Inflammatory macrophage treated with lipopolysaccharide for 1 hour (primary cell): ENCODE results near the gene TRIM33.
"Not testable (repeated sequence)": the region's sequence is repeated elsewhere in the genome, so short reads cannot be mapped to it uniquely, and the experiment has no call there.

Source experiments
- DNase-seq, 2 donors: peaks; one replicate each; pipeline ENCODE4 v3.0.0-alpha.2; 2020 to 2022

TRIM33 gene

GRCh38 chr1:114509596-114510273 lies 1.3 kb downstream of the TRIM33 start:
- no peak for DNase-seq

GRCh38 chr1:114508386-114508898 lies 2.6 kb downstream of the TRIM33 start:
- DNase-seq: no peak

- no peak for DNase-seq
Measured at GRCh38 chr1:114507513-114507912, 3.5 kb downstream of the TRIM33 start.

- peak; percentile 51 to 66 for DNase-seq
Measured at GRCh38 chr1:114505148-114505561, 5.8 kb downstream of the TRIM33 start.

GRCh38 chr1:114503916-114504422 lies 7.0 kb downstream of the TRIM33 start:
- no peak for DNase-seq

- DNase-seq: no peak
Measured at GRCh38 chr1:114502080-114502479, 8.9 kb downstream of the TRIM33 start.

- DNase-seq: peak in 1 of 2 donors; percentile 51
Measured at GRCh38 chr1:114499478-114499877, 11.5 kb downstream of the TRIM33 start.

GRCh38 chr1:114496089-114496488 lies 14.9 kb downstream of the TRIM33 start:
- no peak for DNase-seq

- no peak for DNase-seq
Measured at GRCh38 chr1:114495486-114495885, 15.5 kb downstream of the TRIM33 start.

- DNase-seq: no peak
Measured at GRCh38 chr1:114492978-114493377, 18.0 kb downstream of the TRIM33 start.

GRCh38 chr1:114490274-114490693 lies 20.7 kb downstream of the TRIM33 start:
- no peak for DNase-seq

GRCh38 chr1:114488739-114489138 lies 22.3 kb downstream of the TRIM33 start:
- DNase-seq: no peak

- no peak for DNase-seq
Measured at GRCh38 chr1:114485286-114485685, 25.7 kb downstream of the TRIM33 start.

- peak; percentile 51 to 59 for DNase-seq
Measured at GRCh38 chr1:114482585-114482984, 28.4 kb downstream of the TRIM33 start.

- not testable (repeated sequence) for DNase-seq
Measured at GRCh38 chr1:114479636-114480035, 31.4 kb downstream of the TRIM33 start.

- DNase-seq: no peak
Measured at GRCh38 chr1:114479134-114479533, 31.9 kb downstream of the TRIM33 start.

GRCh38 chr1:114473796-114474195 lies 37.2 kb downstream of the TRIM33 start:
- DNase-seq: no peak

GRCh38 chr1:114472408-114472807 lies 38.6 kb downstream of the TRIM33 start:
- no peak for DNase-seq

- no peak for DNase-seq
Measured at GRCh38 chr1:114470681-114471080, 40.3 kb downstream of the TRIM33 start.

GRCh38 chr1:114468710-114469468 lies 42.1 kb downstream of the TRIM33 start:
- no peak for DNase-seq

GRCh38 chr1:114468047-114468446 lies 43.0 kb downstream of the TRIM33 start:
- no peak for DNase-seq

GRCh38 chr1:114467491-114467890 lies 43.5 kb downstream of the TRIM33 start:
- DNase-seq: no peak

- DNase-seq: no peak
Measured at GRCh38 chr1:114466334-114467014, 44.5 kb downstream of the TRIM33 start.
